Right atrium auricular region (tissue), 2 donors: ENCODE results near the gene TBC1D19. TPM values are rescaled to one million over a fixed set of nuclear protein-coding genes. Genes with fewer than 3 reads are reported as not detected.
"Not testable (repeated sequence)": the region's sequence is repeated elsewhere in the genome, so short reads cannot be mapped to it uniquely, and the experiment has no call there.

Experiments used
- DNase-seq: peaks from one replicate; pipeline ENCODE4 v3.0.0-alpha.2; 2019; ENCODE audit warnings: low spot score
- H3K27ac ChIP-seq, 2 donors: fragments of 200-600 bp; sonication (generic); 1 replicate in 1 of 2; 2 replicates in 1 of 2; pipeline ENCODE4 v1.5.1; 2016 to 2019
- H3K27me3 ChIP-seq, 2 donors: fragments of 200-600 bp; sonication (generic); one replicate each; pipeline versions ENCODE4 v1.5.1 to v1.6.0; 2017 to 2019
- H3K36me3 ChIP-seq: fragments of 200-600 bp; sonication (generic); one replicate; pipeline ENCODE4 v1.5.1; 2016
- H3K4me1 ChIP-seq, 2 donors: fragments of 200-600 bp; sonication (generic); one replicate each; pipeline versions ENCODE4 v1.5.1 to v1.6.0; 2017 to 2019
- H3K4me3 ChIP-seq, 2 donors: fragments of 200-600 bp; sonication (generic); 1 replicate in 1 of 2; 2 replicates in 1 of 2; pipeline ENCODE4 v1.5.1; 2017 to 2019; ENCODE audit warnings: mild to moderate bottlenecking in 1 of 2, moderate library complexity in 1 of 2
- H3K9me3 ChIP-seq, 2 donors: fragments of 200-600 bp; sonication (generic); one replicate each; pipeline ENCODE4 v1.5.1; 2019
- total RNA-seq, 2 donors: library from RNA; depleted of rRNA; stranded (reverse); fragments of >200 nt; gene quantifications; one replicate each; pipeline ENCODE4 v1.1.0, GENCODE V29; 2016
- TF ChIP-seq, protein P1 (sequence below), 2 donors: fragments of 200-600 bp; sonication (generic); IDR thresholded peaks; one replicate each; pipeline ENCODE4 v1.5.1; 2019; ENCODE audit warnings: antibody characterized with exemption in 2 of 2

TBC1D19 gene
- total RNA-seq, 2 donors from 2014 or later = 10.5 to 10.8 TPM

DNA sequence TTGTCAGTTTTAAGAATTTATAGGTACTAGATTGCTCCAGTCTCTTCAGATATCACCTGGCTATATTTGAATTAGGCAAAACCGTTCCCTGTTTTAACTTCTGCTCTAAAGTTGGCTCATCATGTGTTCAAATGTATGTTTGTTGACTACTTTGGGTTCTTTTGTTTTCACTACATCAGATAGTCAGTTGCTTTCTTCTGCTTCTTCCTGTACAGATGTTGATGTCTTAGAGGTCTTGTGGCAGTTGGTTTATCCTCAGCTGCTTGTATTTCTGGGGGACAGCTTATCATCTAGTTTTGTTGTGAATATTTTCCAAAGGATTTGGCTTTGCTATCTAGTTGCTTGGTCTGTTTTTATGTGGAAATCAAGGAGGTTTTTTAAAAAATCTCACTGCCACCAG, 28.0 kb downstream of the TBC1D19 start:
- Histone ChIP-seq H3K4me3 (no peak overlapping the region), H3K9me3 (no peaks in the 10 kb centered on the region), H3K27me3 (no peaks in the 10 kb centered on the region), H3K36me3 (no peaks in the 10 kb centered on the region), H3K4me1 (peaks cover 0 to 4% of the 10 kb centered on the region in 2 donors), H3K27ac (no peak overlapping the region)
- TF ChIP-seq, protein P1, sequence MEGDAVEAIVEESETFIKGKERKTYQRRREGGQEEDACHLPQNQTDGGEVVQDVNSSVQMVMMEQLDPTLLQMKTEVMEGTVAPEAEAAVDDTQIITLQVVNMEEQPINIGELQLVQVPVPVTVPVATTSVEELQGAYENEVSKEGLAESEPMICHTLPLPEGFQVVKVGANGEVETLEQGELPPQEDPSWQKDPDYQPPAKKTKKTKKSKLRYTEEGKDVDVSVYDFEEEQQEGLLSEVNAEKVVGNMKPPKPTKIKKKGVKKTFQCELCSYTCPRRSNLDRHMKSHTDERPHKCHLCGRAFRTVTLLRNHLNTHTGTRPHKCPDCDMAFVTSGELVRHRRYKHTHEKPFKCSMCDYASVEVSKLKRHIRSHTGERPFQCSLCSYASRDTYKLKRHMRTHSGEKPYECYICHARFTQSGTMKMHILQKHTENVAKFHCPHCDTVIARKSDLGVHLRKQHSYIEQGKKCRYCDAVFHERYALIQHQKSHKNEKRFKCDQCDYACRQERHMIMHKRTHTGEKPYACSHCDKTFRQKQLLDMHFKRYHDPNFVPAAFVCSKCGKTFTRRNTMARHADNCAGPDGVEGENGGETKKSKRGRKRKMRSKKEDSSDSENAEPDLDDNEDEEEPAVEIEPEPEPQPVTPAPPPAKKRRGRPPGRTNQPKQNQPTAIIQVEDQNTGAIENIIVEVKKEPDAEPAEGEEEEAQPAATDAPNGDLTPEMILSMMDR (IDR thresholded peaks at IDR 0.05) = no peak
- DNase-seq = no peak

DNA sequence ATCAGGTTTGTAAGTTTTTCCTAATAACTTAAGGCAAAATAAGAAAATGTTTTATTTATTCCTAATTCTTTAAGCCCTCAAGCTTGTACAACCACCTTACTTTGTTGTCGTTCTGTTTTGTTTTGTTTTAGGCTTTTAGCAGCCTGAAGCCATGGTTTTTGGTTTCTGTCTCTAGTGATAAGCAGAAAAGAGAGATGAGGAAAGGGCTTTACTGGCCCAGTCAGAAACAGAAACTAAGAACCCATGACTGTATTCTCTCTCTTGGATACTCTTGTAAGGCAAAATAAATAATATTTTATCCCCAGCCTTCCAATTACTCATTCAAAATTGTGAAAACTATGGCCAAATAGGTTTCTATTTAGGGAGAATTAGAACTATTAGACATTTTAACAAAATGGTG, 29.4 kb downstream of the TBC1D19 start:
- Histone ChIP-seq H3K9me3 (no peaks in the 10 kb centered on the region), H3K4me3 (no peak overlapping the region), H3K36me3 (no peaks in the 10 kb centered on the region), H3K27me3 (no peaks in the 10 kb centered on the region), H3K4me1 (peaks cover 0 to 4% of the 10 kb centered on the region in 2 donors), H3K27ac (no peak overlapping the region)
- TF ChIP-seq, protein P1 (IDR thresholded peaks at IDR 0.05) = no peak
- no peak for DNase-seq

DNA sequence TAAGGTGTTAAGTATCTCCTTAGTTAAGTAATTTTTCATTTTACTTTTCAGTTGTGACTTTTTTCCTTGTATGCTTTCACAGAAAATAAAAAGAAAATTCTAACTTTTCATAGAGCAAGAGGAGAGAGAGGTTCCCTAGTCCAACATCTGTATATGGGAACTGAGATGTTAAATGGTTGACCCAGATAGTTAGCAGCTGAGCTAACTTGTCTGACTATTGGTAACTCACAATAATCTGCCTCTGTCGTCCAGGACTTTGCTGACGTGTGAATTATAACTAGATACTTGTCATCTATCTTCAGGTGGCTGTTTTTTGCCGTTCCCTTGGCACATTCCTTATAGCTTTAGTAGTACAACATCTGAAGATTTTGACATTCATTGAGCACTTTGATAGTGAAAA, 29.9 kb downstream of the TBC1D19 start:
- Histone ChIP-seq H3K4me3 (no peak overlapping the region), H3K4me1 (peaks cover 0 to 4% of the 10 kb centered on the region in 2 donors), H3K9me3 (no peaks in the 10 kb centered on the region), H3K36me3 (no peaks in the 10 kb centered on the region), H3K27ac (no peak overlapping the region), H3K27me3 (no peaks in the 10 kb centered on the region)
- no peak for DNase-seq
- TF ChIP-seq, protein P1 (IDR thresholded peaks at IDR 0.05) = no peak

DNA sequence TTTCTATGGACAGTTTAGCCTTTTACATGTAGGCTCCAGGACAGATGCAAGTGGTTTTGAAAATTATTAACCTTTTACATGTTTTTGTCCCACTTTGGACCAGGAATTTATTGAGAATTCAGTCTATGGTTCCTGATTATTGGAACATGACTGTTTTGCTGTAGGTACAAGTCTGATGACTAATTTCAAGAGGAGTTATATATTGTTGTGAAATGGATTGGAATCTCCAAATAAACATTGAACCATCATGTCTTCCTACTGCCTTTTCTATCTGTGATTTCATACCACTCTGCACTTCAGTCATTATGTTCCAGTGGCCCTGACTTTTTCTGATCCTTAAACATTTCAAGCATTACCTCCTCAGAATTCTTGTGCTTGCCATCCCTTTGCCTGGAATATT, 35.9 kb downstream of the TBC1D19 start:
- Histone ChIP-seq H3K4me3 (no peak overlapping the region), H3K4me1 (no peaks in the 10 kb centered on the region), H3K27me3 (no peaks in the 10 kb centered on the region), H3K27ac (no peak overlapping the region), H3K36me3 (no peaks in the 10 kb centered on the region), H3K9me3 (no peaks in the 10 kb centered on the region)
- TF ChIP-seq, protein P1 (IDR thresholded peaks at IDR 0.05) = no peak
- DNase-seq = no peak

DNA sequence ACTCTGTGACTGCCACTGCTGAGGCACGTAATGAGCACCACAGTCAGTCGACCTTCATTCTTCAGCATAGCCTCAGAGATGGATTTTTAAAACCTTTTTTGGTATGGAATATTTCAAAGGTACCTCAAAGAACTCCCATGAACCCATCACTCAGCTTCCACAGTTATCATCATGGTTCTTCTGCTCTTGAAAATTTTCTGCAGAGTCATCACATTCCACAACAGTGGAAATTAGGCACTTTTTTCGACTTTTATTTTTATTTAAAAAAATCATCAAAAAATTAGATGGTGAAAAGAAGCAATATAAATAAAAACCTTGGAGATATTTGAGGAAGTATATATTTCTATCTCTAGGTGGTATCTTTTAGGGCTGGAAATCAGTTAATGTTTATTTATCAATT, 37.5 kb downstream of the TBC1D19 start:
- TF ChIP-seq, protein P1 (IDR thresholded peaks at IDR 0.05) = no peak
- Histone ChIP-seq H3K27me3 (no peaks in the 10 kb centered on the region), H3K4me3 (no peak overlapping the region), H3K27ac (no peak overlapping the region), H3K36me3 (no peaks in the 10 kb centered on the region), H3K9me3 (no peaks in the 10 kb centered on the region), H3K4me1 (no peaks in the 10 kb centered on the region)
- no peak for DNase-seq

DNA sequence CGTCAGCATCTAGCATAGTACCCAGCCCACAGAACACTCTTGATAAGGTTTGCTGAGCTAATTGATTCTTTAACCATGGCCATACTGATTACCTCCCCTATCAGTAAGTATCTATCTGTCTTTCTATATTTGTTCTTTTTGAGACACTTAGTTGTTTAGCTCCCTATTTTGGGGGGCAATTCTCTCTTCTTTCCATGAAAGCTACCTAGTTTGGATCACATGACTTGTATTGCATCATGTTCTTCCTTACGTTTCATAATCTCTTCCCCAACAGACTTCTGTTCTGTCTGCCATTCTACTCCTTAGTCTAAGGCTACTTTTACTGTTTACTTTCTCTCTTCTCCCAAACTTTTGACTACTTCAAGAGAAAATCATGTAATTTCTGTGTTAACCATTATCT, 39.0 kb downstream of the TBC1D19 start:
- Histone ChIP-seq H3K4me3 (no peak overlapping the region), H3K9me3 (no peaks in the 10 kb centered on the region), H3K27ac (no peak overlapping the region), H3K36me3 (no peaks in the 10 kb centered on the region), H3K4me1 (no peaks in the 10 kb centered on the region), H3K27me3 (no peaks in the 10 kb centered on the region)
- no peak for DNase-seq
- TF ChIP-seq, protein P1 (IDR thresholded peaks at IDR 0.05) = no peak

DNA sequence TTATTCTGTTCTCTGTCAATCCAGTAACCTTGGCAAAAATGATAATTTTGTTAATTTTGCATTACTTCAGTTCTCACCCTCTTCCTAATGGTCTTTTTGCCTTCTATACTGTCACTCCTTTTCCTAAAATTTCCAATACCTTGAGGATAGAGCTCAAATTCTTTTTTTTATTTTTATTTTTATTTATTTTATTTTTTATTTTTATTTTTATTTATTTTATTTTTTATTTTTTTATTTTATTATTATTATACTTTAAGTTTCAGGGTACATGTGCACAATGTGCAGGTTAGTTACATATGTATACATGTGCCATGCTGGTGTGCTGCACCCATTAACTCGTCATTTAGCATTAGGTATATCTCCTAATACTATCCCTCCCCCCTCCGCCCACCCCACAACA, 42.8 kb downstream of the TBC1D19 start:
- not testable (repeated sequence) for H3K4me3 ChIP-seq, H3K27me3 ChIP-seq, H3K36me3 ChIP-seq, H3K4me1 ChIP-seq, H3K27ac ChIP-seq, H3K9me3 ChIP-seq, DNase-seq
